AG10803 (cell line): Measurements from ENCODE around the gene SUPT3H.

ENCODE experiments used
- DNase-seq: peaks from one replicate; pipeline ENCODE4 v3.0.0; 2010; ENCODE audit warnings: low read depth
- H3K4me3 ChIP-seq: 2 replicates; pipeline ENCODE4 v1.5.1; 2011; ENCODE audit warnings: mild to moderate bottlenecking, low read length, control low read depth
- CTCF ChIP-seq: conservative IDR thresholded peaks from 2 replicates; pipeline ENCODE4 v1.5.1; 2011; ENCODE audit warnings: mild to moderate bottlenecking, low read length, control low read depth, inconsistent platforms

Gene SUPT3H

GRCh38 chr6:44851176-44851575 lies 526.6 kb downstream of the SUPT3H start:
- peak; percentile 78 for DNase-seq
- no peak for TF ChIP-seq CTCF
- H3K4me3 ChIP-seq = no peak overlapping the region

GRCh38 chr6:44850312-44850711 lies 527.4 kb downstream of the SUPT3H start:
- TF ChIP-seq CTCF = no peak
- H3K4me3 ChIP-seq = no peak overlapping the region
- no peak for DNase-seq

GRCh38 chr6:44849806-44850205 lies 527.9 kb downstream of the SUPT3H start:
- H3K4me3 ChIP-seq = no peak overlapping the region
- DNase-seq = no peak
- TF ChIP-seq CTCF = no peak

- no peak for DNase-seq
- H3K4me3 ChIP-seq = no peak overlapping the region
- no peak for TF ChIP-seq CTCF
Observed at GRCh38 chr6:44843734-44844133, 534.0 kb downstream of the SUPT3H start.

- H3K4me3 ChIP-seq = no peak overlapping the region
- no peak for DNase-seq
- TF ChIP-seq CTCF = no peak
Observed at GRCh38 chr6:44842616-44843015, 535.1 kb downstream of the SUPT3H start.

- TF ChIP-seq CTCF = no peak
- H3K4me3 ChIP-seq = no peak overlapping the region
- no peak for DNase-seq
Observed at GRCh38 chr6:44841829-44842228, 535.9 kb downstream of the SUPT3H start.

GRCh38 chr6:44837741-44838140 lies 540.0 kb downstream of the SUPT3H start:
- H3K4me3 ChIP-seq = no peak overlapping the region
- peak; percentile 33 for DNase-seq
- no peak for TF ChIP-seq CTCF
